Fibroblast of skin of abdomen (primary cell): Measurements from ENCODE around the gene TRIP11. TPM values are rescaled to one million over a fixed set of nuclear protein-coding genes. Genes with fewer than 3 reads are reported as not detected.
"Not testable (repeated sequence)": the region's sequence is repeated elsewhere in the genome, so short reads cannot be mapped to it uniquely, and the experiment has no call there.

Experiments
- DNase-seq: peaks from one replicate; pipeline ENCODE4 v3.0.0-alpha.2; 2013
- polyA plus RNA-seq, 2 experiments: library from polyadenylated mRNA; unstranded; fragments of 120-200 nt; gene quantifications; one replicate each; pipeline ENCODE4 v1.2.1, GENCODE V29; 2013; ENCODE audit not compliant: insufficient read length in 2 of 2

TRIP11 gene
- polyA plus RNA-seq (2013, experiment 1 of 2; ENCODE audit: insufficient read length) = 24.0 TPM
- 19.5 TPM for polyA plus RNA-seq (2013, experiment 2 of 2; ENCODE audit: insufficient read length)

DNA sequence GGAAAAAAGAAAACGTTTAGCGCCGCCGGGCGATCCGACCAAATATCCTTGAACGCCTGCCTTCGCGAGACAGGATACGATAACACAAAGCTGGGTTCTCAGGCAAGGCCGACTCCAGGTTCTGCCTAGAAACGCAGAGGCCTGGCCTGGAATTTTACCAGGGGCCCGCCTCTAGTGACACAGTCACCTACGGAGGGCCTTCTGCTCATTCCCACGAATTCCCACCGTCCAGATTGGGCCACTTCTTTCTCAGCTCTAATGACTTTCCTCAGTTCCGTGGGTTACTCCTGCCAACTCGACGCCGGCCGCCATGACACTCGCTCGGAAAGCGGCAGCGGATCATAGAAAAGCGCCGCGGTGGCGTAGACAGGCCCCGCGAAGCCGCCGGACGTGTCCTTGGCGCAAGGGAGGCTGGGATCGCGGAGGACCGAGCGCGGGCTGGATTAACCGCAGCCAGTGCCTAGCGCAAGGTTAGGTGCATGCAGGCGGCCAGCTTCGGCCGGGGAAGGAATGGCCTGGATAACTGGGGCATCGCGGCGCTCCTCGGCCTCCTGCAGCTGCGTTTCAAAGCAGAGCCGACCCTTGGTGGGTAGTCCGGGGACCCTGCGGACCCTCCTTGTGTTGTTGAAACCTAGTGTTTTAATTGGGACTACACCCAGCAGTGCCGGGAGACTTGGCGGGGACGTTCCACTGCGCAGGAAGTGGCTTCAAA lies at the start of gene TRIP11:
TRIP11 (minus strand) TSS at position 341 of the 712 bp plus-strand sequence. CDS start 374 bp downstream, outside the sequence.
- DNase-seq = peak; percentile 93

DNA sequence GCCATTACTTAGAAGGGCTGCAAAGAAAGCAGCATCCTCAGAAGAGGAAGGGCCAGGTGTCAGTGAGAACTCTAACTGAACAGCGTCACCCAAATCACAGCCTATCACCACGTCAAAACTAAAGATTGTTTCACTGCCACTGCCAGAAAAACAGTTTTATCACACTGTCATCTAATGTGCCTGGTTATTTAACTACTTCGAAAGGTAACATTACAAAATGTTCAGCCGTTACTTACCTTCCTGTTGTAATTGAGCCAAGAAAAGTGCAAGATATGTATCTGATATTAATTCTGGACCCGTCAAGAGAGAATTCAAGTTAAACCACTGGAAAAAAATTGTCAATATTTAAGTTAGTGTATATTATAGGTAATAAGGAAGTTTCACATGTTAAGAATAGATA lies 48.6 kb upstream of the TRIP11 start:
- DNase-seq = no peak

DNA sequence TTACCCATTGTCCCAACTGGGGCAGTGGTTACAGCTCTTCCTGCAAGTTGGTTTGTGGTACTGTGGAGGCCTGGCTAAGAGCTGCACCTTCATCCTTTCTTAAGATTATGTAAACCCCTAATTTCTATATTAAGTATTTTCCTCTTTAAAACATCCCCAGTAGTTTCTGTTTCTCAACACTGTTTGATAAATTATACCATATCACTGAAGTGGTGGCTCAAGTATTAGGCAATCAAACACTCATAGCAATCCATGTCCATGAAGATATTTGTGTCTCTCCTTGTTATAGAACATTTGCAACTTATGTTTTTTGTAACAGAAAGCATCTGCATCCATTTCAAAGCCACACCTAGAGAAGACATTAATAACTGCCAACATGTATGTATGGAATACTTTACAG lies 34.7 kb upstream of the TRIP11 start:
- DNase-seq = no peak

DNA sequence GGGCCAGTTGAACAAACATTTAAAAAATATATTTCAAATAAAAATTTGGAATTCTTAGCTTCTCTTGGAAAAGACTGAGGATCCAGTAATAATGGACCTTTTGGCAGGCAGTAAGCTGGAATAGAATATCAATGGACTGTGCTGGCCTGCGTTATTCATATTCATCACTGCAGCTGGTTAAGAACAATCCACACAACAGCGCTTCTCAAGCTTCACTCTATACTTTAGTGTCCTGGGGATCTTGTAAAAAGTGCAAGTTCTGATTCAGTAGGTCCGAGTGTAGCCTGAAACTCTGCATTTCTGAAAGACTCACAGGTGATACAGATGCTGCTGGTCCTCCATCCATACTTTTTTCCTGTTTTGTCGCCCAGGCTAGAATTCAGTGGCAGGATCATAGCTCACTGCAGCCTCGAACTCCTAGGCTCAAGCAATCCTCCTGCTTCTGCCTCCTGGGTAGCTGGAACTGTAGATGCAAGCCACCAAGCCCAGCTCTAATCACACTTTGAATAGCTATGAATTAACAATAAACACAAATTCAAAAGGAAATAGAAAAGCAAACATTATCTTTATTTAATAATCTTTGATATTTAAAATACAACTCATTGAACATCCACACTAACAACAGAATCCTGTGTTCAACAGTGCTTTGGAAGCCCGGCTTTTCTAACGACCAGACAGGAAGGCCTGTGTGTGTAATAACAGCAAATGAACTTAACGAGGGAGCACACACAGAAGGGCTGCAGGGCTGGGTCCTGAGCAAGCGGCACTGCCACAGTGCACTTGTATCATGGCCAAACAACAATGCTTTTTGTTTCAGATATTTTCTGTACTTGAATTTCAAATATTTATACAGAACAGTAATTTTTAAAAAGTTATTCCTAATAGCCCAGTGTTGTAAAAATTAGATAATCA lies 18.4 kb upstream of the TRIP11 start:
- DNase-seq = no peak

DNA sequence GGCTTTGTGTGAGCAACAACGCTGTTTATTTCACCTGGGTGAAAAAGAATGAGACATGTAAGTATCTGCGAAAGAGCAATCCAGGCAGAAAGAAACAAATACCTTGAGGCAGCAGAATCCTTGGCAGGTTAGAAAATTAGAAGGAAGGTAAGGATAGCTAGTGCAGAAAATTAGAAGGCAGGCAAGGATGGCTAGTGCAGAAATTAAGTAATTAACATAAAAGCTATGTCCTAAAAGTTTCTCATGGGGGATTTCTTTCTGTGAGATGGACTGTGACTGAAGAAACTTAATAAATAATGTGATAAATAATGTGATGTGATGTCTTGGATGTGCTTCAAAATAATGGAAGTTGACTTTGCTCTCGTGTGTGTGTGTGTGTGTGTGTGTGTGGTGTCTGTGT lies 9.9 kb upstream of the TRIP11 start:
- no peak for DNase-seq

DNA sequence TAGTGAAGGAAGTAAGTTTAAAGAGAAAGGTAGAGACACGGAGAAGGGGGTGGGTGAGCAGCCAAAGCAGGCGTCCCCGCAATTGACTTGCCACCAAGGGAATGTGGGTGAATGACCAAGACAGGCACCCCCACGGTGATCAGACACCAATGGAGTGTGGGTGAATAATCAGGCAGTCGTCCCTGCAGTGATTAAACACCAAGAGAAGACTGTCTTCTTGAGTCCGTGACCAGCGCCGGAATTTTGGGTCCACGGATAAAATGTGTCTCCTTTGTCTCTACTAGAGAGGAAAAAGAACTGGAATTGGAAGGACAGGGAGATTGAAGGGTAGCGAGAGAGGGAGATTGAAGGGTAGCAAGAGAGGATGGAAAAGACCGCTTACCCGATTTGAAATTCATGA lies 9.4 kb upstream of the TRIP11 start:
- DNase-seq = not testable (repeated sequence)

DNA sequence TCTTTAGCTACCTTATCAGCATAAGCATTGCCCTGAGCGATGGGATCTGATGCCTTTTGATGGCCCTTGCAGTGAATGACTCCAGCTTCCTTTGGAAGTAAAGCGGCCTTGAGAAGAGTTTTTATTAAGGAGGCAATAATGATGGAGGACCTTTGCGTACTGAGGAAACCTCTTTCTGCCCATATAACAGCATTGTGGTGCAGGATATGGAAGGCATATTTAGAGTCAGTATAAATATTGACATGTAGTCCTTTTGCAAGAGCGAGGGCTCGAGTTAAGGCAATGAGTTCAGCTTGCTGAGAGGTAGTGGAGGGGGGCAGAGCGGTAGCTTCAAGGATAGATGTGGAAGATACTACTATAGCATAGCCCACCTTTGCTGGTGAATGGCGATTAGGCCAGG lies 6.0 kb upstream of the TRIP11 start:
- DNase-seq = not testable (repeated sequence)

DNA sequence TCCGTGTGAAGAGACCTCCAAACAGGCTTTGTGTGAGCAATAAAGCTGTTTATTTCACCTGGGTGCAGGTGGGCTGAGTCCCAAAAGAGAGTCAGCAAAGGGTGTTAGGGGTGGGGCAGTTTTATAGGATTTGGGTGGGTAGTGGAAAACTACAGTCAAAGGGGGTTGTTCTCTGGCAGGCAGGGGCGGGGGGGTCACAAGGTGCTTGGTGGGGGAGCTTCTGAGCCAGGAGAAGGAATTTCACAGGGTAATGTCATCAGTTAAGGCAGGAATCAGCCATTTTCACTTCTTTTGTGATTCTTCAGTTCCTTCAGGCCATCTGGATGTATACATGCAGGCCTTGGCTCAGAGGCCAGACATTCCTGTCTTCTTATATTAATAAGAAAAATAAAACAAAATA lies 1.9 kb upstream of the TRIP11 start:
- not testable (repeated sequence) for DNase-seq

DNA sequence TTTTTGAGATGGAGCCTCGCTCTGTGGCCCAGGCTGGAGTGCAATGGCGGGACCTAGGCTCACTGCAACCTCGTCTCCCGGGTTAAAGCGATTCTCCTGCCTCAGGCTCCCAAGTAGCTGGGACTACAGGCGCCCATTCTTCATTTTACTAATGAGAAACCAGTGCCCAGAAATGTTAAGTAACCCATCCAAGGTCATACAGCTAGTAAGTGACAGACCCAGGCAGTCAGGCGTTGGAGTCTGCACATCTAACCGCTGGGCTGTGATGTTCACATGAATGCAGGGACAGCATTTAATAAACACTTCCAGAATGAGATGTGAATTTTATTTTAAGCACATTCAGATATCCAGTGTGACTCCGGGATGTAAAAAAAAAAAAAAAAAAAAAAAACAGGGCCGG lies 1.3 kb upstream of the TRIP11 start:
- DNase-seq = no peak

DNA sequence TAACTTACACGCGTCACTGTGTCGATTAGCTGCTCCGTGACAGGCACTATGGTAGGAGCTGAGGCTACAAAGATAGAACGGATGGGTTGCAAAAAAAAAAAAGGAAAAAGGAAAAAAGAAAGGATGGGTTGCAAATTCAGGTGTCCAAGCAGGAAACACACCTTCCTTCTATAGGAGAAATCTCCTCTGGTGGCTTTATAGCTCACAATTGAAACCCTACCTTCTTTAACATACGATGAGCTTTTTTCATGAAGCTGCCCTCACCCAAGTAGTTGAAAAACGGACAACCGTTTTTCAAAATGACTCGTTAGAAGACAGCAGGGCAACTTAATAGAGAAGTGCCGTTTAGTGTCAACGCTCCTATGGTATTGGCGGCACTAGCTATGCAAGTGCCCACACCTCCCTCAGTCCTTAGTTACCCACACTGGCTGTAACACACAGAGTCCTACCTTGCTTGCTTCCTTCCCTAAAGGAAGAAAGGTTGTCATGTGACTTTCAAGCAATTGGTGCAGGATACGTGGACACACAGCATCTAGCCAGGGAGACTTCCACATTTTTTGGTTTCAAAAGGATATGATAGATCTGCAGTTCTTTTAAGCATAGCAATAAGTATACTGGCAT lies 682 bp upstream of the TRIP11 start:
- DNase-seq = peak; percentile 18

DNA sequence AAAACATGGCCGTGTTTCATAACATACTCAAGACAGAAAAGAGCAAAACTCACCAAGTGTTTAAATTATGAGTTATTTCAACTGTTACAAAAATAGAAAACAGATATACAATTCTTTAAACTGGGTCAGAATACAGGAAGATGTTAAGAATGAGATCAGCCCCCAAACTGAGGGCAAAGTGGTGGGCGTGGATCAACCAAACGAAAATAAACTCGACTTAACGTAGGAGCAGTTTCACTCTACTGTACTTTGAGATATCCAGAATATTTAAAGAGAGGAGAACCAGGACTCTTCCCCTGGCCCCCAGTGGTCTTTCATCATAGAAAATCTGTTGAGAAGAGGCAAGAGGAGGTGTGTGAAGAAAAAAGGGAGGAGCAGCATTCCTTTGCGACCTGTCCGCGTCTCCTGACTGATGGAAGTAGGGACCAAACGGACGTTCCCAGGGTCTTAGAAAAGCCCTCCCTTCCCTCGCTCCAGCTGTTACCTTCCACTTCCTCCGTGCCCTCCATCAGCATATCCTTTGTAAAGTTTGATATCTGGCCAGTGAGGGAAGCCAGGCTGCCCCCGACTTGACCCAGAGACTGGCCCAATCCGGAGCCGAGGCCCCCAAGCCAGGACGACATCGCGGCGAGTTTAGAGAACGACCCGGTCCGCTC lies 668 bp downstream of the TRIP11 start:
- DNase-seq = peak; percentile 68

DNA sequence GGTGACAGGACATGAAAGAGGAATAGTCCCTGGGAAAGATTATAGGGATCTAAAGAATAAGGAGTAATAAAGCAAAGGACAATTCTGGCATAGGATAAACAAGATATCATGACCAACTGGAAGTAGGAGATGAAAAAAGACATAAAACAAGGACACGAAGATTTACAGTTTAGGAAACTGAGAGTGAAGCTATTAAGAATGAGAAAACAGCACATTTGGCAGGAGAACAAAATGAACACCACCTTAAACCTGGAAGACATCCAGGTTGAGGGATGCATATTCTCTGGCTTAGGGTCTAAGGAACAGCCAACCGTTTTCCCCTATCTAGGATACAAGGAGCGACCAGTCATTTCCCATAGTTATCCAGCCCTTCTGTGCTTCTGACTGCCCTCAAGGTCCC lies 1.9 kb downstream of the TRIP11 start:
- no peak for DNase-seq

DNA sequence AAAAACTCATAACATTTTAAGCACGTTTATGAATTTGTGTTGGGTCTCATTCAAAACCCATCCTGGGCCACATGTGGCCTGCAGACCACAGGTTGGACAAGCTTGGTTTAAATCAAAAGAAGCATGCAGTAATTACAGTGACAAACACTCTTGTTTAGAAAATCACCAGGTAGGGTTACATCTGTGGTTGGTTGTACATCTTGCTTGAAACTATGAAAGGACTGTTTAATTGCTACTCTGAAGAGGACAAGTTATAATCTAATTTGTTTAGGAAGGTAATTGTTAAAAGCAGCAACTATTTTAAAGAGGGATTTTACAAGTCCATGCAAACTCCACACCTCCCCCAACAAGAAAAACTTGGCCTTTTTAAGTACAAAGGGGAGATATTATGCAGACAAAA lies 4.0 kb downstream of the TRIP11 start:
- no peak for DNase-seq

DNA sequence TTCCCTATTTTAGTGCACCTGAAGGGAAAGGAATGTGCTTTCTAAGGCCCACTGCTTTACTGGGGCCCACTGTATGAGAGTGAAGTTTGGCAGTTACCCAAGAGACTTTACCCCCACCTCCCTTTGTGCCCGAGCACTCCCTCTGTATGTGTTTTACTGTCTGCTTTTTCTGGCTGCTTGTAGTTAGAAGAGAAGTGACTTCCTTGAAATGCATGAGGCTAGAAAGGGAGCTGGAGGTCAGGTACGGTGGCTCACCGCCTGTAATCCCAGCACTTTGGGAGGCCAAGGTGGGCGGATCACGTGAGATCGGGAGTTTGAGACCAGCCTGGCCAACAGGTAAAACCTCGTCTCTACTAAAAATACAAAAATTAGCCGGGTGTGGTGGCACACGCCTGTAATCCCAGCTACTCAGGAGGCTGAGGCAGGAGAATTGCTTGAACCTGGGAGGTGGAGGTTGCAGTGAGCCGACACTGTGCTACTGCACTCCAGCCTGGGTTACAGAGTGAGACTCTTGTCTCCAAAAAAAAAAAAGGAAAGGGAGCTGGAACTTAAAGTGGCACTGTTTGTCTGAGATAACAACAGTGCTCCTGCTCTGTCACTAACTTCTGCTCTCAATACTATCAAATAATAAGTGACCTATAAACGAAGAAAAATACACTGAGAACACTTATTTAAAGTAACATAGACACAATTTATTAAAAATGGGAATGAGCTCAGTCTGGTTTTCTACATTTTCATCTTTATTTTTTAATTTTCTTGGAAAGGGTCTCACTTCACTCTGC lies 5.8 kb downstream of the TRIP11 start:
- DNase-seq = no peak

DNA sequence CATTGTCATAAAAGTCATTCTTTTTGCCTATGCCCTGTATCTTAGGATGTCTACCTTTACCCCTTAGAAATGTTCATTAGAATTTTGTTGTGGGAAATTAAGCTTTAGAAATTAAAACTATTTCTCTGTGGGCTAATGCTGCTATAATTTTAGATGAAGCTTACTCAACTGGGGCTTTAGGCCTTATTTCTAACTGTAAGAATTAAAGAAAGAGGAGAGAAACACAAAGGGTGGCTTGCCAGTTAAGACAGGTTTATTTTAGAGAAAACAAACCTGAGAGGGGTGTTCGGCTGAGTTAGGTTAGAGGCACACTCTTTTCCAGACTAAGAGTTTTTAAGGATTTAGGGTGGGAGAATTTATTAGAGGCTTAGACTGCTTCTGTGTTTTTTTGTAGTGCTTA lies 6.4 kb downstream of the TRIP11 start:
- no peak for DNase-seq

DNA sequence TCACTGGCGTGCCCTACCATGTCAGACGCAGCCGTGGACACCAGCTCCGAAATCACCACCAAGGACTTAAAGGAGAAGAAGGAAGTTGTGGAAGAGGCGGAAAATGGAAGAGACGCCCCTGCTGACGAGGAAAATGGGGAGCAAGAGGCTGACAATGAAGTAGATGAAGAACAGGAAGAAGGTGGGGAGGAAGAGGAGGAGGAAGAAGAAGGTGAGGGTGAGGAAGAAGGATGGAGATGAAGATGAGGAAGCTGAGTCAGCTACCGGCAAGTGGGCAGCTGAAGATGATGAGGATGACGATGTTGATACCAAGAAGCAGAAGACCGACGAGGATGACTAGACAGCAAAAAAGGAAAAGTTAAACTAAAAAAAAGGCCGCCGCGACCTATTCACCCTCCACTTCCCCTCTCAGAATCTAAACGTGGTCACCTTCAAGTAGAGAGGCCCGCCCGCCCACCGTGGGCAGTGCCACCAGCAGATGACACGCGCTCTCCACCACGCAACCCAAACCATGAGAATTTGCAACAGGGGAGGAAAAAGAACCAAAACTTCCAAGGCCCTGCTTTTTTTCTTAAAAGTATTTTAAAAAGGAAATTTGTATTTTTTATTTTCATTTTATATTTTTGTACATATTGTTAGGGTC lies 13.2 kb downstream of the TRIP11 start:
- no peak for DNase-seq

DNA sequence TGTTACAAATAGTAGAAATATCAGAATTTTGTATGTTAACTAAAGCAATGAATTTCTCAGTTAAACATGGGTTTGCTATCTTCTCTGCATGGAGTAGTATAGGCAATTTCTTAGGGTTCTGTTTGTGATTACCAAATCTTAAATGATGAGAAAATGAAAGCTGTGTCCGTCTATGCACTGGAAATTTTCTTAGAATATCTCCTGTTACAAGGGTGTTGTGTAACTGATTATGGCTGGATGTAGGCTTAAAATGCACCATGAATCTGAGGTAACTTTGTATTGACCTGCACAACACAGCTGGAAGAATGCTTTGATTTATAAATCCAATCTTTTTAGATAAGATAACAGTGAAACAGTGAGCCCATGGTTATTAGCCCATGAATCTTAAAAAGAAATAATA lies 17.8 kb downstream of the TRIP11 start:
- DNase-seq = no peak

DNA sequence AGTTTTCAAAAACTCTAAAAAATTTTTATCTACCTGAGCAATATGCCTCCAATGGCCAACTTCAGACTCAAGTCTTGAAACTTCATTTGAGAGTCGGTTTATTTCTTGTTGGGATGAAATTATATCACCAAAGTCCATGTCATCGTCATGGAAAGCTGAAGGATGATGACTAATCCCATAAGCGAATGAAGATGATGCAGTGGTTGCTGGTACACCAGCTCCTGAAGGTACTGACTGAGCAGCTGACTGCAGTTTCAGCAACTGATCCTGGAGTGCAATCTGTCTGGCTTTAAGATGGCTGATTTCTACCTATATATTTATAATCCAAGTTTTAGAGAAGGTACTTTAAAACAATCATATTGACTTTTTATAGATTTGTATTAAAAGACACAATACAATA lies 18.3 kb downstream of the TRIP11 start:
- no peak for DNase-seq

DNA sequence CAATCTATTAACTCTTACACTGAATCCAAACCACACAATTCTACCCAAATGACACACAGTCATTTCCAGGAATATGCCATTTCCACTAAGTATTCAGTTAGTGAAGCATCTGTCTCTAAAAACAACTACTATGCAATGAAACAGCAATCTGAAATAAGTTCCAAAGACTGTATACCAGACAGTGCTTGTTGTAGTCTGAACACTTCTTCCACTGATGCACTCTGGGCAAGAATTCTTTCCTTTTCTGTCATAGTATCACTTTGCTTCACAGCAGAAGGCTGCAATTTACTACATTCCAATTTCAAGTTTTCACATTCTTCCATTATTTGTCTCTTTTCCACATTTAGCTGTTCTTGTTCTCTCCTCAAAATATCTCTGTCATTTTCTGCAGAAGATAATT lies 25.8 kb downstream of the TRIP11 start:
- DNase-seq = no peak

DNA sequence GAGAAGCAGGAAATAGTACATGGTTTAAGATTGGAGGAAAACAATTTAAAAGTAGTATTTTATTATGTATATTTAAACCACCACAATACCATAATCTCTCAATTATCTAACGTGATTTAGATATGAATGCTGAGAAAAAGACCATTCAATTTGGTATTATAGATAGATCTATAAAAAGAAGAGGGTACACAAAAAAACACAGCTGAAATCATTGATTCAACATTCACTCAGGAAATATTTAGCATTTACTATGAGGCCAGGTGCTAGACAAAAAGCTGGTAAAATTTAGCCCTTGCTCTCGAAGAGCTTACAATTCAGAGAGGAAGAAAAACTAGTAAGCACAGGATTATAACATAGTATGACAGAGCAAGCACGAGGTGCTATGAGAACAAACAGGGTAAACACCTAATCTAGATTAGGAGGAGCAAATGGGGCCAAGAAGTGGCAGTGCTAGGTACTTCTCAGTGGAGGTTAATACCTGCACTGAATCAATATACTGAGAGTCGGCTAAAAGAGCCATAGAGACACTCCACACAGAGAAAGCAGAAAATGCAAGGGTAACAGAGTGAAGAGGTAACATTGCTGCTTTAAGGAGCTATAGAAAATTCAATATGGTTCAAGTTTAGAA lies 27.6 kb downstream of the TRIP11 start:
- no peak for DNase-seq

DNA sequence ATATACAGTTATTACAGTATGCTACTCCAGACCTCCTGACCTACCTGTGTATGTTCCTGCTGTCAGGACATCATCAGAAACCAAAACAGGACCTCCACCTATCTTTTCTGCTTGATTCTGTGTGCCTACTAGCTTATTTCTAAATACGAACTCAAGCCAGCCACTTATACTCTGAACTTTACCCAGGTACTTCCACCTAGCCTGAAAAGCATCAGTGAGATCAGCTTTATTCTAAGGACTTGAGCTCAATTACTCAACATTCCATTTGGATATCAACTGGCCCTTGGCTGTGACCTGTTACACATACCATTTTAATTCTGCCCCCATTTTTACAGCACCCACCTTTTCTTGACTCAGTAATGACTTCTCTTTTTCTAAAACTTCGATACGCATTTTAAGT lies 29.2 kb downstream of the TRIP11 start:
- DNase-seq = no peak
